GM08714 (cell line): ENCODE data around the gene SPECC1.
"Not testable (repeated sequence)": the region's sequence is repeated elsewhere in the genome, so short reads cannot be mapped to it uniquely, and the experiment has no call there.

ENCODE experiments used
- H3K4me3 ChIP-seq: fragments of 200-500 bp; sonication (Bioruptor generic); 2 replicates; pipeline ENCODE4 v1.5.1; 2014; ENCODE audit warnings: mild to moderate bottlenecking, low read length, inconsistent platforms
- ZNF274 ChIP-seq: IDR thresholded peaks from 2 replicates; pipeline ENCODE4 v1.6.1; 2012; ENCODE audit warnings: mild to moderate bottlenecking, low read depth, low read length

The SPECC1 gene

GRCh38 chr17:19992803-19993713 is 16.1 kb upstream of the SPECC1 start:
- H3K4me3 ChIP-seq, result no peak overlapping the region
- TF ChIP-seq ZNF274, result no peak

DNA sequence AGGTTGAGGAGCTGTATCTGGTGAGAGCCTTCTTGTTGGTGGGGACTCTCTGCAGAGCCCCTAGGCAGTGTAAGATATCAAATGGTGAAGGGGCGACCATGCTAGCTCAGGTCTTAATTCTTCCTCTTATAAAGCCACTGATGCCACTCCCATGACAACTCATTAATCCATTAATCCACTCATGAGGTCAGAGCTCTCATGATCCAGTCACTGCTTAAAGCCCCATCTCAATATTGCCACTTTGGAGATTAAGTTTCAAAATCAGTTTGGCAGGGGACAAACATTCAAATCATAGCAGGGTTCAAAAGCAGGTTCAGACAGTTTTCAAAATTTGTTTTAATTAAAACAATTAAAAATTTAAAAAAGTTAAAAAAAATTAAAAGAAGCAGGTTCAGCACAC is 13.1 kb upstream of the SPECC1 start:
- TF ChIP-seq ZNF274, result no peak
- H3K4me3 ChIP-seq, result no peak overlapping the region

- no peak for TF ChIP-seq ZNF274
- no peak overlapping the region for H3K4me3 ChIP-seq
Measured at GRCh38 chr17:19996502-19996901, 12.7 kb upstream of the SPECC1 start.

GRCh38 chr17:20008242-20009051 is 712 bp upstream of the SPECC1 start:
- peak overlapping the region; percentile 56; the same call in 1 of the 2 replicates for H3K4me3 ChIP-seq
- TF ChIP-seq ZNF274, result no peak

DNA sequence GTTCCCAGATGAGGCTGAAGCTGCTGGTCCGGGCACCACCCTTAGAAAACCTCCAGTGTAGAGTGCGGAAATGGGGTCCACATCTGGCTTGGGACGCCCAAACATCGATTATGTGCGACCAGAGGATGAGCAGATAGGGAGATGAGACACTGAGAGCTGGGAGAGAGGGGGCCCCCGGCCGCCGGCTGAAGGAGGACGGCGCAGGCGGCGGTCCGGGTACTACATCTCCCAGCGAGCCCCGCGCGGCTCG is 182 bp upstream of the SPECC1 start:
- H3K4me3 ChIP-seq, result peak overlapping the region; percentile 56; the same call in 1 of the 2 replicates
- no peak for TF ChIP-seq ZNF274

GRCh38 chr17:20010099-20010863 is 1.1 kb downstream of the SPECC1 start:
- no peak for TF ChIP-seq ZNF274
- H3K4me3 ChIP-seq, result peak overlapping the region; percentile 56

- TF ChIP-seq ZNF274, result no peak
- H3K4me3 ChIP-seq, result no peak overlapping the region; the same call in 1 of the 2 replicates
Measured at GRCh38 chr17:20010936-20011335, 1.8 kb downstream of the SPECC1 start.

GRCh38 chr17:20012017-20012536 is 2.9 kb downstream of the SPECC1 start:
- no peak for TF ChIP-seq ZNF274
- no peak overlapping the region for H3K4me3 ChIP-seq

GRCh38 chr17:20016475-20016992 is 7.4 kb downstream of the SPECC1 start:
- H3K4me3 ChIP-seq, result not testable (repeated sequence)

DNA sequence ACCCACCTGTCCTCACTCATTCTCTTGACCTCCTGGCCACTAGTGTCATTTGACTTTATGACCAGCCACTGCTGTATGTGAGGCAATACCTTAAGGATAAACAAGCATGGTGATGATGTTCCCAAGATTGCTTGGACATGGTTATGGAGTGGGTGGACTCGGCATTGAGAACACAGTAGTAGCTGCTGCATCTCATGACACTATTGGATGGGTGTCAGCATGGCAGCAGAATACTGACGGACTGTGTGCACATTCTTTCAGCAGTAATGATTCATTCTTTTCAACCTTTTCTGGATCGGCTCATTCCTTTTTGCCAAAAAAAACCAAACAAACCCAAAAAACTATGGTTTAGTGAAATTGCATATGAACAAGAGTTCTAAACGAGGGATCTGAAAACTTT is 13.5 kb downstream of the SPECC1 start:
- no peak for TF ChIP-seq ZNF274
- H3K4me3 ChIP-seq, result no peak overlapping the region

DNA sequence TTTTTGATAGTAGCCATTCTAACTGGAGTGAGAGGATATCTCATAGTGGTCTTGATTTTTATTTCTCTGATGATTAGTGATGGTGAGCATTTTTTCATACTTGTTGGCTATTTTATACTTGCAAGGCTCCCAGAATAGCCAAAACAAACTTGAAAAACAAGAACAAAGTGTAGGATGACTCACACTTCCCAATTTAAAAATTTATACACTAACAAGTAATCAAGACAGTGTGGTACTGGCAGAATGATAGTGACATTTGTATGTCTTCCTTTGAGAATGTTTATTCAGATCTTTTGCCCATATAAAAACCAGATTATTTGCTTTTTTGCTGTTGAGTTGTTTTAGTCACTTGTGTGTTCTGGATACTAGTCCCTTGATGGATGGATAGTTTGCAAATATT is 17.8 kb downstream of the SPECC1 start:
- H3K4me3 ChIP-seq, result no peak overlapping the region
- no peak for TF ChIP-seq ZNF274

GRCh38 chr17:20028443-20028842 is 19.3 kb downstream of the SPECC1 start:
- no peak overlapping the region for H3K4me3 ChIP-seq
- TF ChIP-seq ZNF274, result no peak

DNA sequence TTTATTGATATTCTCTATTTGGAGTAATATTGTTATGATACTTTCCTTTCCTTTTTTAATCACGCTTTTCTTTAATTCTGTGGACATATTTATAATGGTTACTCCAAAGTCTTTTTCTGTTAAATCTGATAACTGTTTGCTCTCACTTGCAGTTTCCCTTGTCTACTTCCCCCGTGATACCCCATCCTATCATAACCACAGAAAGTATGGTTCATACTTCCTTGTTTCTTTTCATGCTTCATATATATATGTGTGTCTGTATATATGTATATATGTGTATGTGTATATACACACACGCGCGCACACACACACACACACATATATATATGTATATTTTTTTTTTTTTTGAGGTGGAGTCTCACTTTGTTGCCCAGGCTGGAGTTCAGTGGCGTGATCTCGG is 23.5 kb downstream of the SPECC1 start:
- no peak overlapping the region for H3K4me3 ChIP-seq
- TF ChIP-seq ZNF274, result no peak

- no peak overlapping the region for H3K4me3 ChIP-seq
- TF ChIP-seq ZNF274, result no peak
Measured at GRCh38 chr17:20033415-20033814, 24.3 kb downstream of the SPECC1 start.

DNA sequence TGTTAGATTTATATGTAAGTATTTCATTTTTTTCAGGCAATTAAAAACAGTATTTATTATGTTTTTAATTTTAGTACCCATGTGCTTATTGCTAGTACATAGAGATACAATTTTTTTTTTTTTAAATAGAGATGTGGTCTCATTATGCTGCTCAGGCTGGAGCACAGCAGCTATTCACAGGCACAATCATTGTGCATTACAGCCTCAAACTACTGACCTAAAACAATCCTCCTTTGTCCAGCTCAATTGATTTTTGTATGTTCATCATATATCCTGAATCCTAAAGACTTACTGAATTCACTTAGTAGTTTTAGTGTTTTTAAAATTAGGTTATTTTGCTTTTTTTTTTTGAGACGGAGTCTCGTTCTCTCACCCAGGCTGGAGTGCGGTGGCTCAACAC is 26.3 kb downstream of the SPECC1 start:
- H3K4me3 ChIP-seq, result no peak overlapping the region
- no peak for TF ChIP-seq ZNF274

- H3K4me3 ChIP-seq, result not testable (repeated sequence)
Measured at GRCh38 chr17:20037286-20037685, 28.1 kb downstream of the SPECC1 start.
